ENCODE data around the gene MYO16.

DNA sequence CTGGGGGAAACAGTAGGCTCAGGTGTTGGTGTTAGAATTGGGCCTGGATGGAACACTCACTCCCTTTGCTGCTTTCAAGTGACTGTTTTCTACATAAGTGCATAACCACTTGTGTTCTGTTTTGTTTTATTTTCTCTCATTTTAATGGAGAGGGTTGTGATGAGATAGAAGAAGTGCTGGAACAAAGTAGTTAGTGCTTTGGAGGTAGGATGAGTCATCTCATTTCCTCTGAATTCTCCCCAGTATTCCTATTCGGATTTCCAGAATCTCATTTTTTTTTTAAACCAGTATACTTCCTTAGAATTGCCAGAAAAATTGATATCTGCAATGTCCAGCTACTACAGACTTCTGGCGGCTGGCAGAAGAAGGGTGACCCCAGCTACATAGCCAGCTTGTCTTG, 575.9 kb downstream of the MYO16 start:
- no peak for TF ChIP-seq EZH2phosphoT487 (conservative IDR thresholded peaks at IDR 0.05; ENCODE audit: low read length)
- TF ChIP-seq, protein P1, sequence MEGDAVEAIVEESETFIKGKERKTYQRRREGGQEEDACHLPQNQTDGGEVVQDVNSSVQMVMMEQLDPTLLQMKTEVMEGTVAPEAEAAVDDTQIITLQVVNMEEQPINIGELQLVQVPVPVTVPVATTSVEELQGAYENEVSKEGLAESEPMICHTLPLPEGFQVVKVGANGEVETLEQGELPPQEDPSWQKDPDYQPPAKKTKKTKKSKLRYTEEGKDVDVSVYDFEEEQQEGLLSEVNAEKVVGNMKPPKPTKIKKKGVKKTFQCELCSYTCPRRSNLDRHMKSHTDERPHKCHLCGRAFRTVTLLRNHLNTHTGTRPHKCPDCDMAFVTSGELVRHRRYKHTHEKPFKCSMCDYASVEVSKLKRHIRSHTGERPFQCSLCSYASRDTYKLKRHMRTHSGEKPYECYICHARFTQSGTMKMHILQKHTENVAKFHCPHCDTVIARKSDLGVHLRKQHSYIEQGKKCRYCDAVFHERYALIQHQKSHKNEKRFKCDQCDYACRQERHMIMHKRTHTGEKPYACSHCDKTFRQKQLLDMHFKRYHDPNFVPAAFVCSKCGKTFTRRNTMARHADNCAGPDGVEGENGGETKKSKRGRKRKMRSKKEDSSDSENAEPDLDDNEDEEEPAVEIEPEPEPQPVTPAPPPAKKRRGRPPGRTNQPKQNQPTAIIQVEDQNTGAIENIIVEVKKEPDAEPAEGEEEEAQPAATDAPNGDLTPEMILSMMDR (IDR thresholded peaks at IDR 0.05; ENCODE audit: insufficient read depth, low read length, poor library complexity, severe bottlenecking): no peak
